A673 (cell line): ENCODE measurements around the gene TBC1D13.
"Not testable (repeated sequence)": the region's sequence is repeated elsewhere in the genome, so short reads cannot be mapped to it uniquely, and the experiment has no call there.

ENCODE experiments used
- EZH2 ChIP-seq: fragments of 200-600 bp; sonication (generic); IDR thresholded peaks from 2 replicates; pipeline ENCODE4 v1.6.1; 2017; ENCODE audit warnings: borderline replicate concordance, low read depth, mild to moderate bottlenecking, mixed read lengths, antibody characterized with exemption, low read length; ENCODE audit not compliant: poor library complexity, severe bottlenecking
- TF ChIP-seq, protein P1 (sequence below): fragments of 300-800, 200-600 bp; sonication (generic); conservative IDR thresholded peaks from 2 replicates; pipeline ENCODE4 v1.5.1; 2017; ENCODE audit warnings: low read depth, mild to moderate bottlenecking, antibody characterized with exemption, low read length, moderate library complexity, mixed read lengths

DNA sequence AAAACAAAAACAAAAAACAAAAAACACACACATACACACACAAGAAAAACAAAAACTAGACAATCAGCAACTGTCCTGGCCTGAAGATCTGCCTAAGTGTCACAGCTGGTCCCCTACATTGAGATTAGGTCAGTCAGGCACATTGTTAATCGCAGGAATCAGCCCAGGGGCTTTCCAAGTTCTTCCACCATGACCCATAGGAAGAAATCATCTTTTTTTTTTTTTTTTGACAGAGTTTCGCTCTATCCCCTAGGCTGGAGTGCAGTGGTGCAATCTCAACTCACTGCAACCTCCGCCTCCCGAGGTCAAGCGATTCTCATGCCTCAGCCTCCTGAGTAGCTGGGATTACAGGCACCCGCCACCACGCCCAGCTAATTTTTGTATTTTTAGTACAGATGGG is 56.1 kb downstream of the TBC1D13 start:
- TF ChIP-seq, protein P1, sequence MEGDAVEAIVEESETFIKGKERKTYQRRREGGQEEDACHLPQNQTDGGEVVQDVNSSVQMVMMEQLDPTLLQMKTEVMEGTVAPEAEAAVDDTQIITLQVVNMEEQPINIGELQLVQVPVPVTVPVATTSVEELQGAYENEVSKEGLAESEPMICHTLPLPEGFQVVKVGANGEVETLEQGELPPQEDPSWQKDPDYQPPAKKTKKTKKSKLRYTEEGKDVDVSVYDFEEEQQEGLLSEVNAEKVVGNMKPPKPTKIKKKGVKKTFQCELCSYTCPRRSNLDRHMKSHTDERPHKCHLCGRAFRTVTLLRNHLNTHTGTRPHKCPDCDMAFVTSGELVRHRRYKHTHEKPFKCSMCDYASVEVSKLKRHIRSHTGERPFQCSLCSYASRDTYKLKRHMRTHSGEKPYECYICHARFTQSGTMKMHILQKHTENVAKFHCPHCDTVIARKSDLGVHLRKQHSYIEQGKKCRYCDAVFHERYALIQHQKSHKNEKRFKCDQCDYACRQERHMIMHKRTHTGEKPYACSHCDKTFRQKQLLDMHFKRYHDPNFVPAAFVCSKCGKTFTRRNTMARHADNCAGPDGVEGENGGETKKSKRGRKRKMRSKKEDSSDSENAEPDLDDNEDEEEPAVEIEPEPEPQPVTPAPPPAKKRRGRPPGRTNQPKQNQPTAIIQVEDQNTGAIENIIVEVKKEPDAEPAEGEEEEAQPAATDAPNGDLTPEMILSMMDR, result not testable (repeated sequence)
- not testable (repeated sequence) for TF ChIP-seq EZH2
